HUES48 (cell line): ENCODE data around the gene BID.

Experiments
- H3K27ac ChIP-seq: one replicate; pipeline ENCODE4 v1.7.0; 2013; ENCODE audit warnings: low read depth, low read length, inconsistent platforms
- H3K27me3 ChIP-seq: 2 replicates; pipeline ENCODE4 v1.6.1; 2013; ENCODE audit warnings: mild to moderate bottlenecking, low read length; ENCODE audit not compliant: control insufficient read depth, insufficient read depth
- H3K36me3 ChIP-seq: 2 replicates; pipeline ENCODE4 v1.6.1; 2013; ENCODE audit warnings: low read length; ENCODE audit not compliant: control insufficient read depth, insufficient read depth
- H3K4me1 ChIP-seq: 2 replicates; pipeline ENCODE4 v1.6.1; 2013; ENCODE audit warnings: mild to moderate bottlenecking, low read length; ENCODE audit not compliant: control insufficient read depth, insufficient read depth
- H3K4me3 ChIP-seq: 2 replicates; pipeline ENCODE4 v1.5.1; 2013; ENCODE audit warnings: mild to moderate bottlenecking, low read depth, low read length
- H3K9ac ChIP-seq: 2 replicates; pipeline ENCODE4 v1.6.1; 2013; ENCODE audit warnings: mild to moderate bottlenecking, low read depth, low read length, moderate library complexity
- H3K9me3 ChIP-seq: 2 replicates; pipeline ENCODE4 v1.6.1; 2013; ENCODE audit warnings: low read length; ENCODE audit not compliant: control insufficient read depth, insufficient read depth

The BID gene

GRCh38 chr22:17814830-17815229 lies 40.6 kb upstream of the BID start:
- Histone ChIP-seq H3K27ac (no peak overlapping the region), H3K36me3 (peaks cover 29% of the 10 kb centered on the region), H3K27me3 (no peaks in the 10 kb centered on the region), H3K9me3 (no peaks in the 10 kb centered on the region), H3K4me3 (no peak overlapping the region), H3K4me1 (no peaks in the 10 kb centered on the region), H3K9ac (no peak overlapping the region)

GRCh38 chr22:17814084-17814483 lies 39.8 kb upstream of the BID start:
- Histone ChIP-seq H3K4me3 (no peak overlapping the region), H3K36me3 (peaks cover 35% of the 10 kb centered on the region), H3K27ac (no peak overlapping the region), H3K9me3 (no peaks in the 10 kb centered on the region), H3K9ac (no peak overlapping the region), H3K27me3 (no peaks in the 10 kb centered on the region), H3K4me1 (no peaks in the 10 kb centered on the region)

GRCh38 chr22:17811119-17811518 lies 36.9 kb upstream of the BID start:
- H3K9ac ChIP-seq: no peak overlapping the region
- H3K27ac ChIP-seq: no peak overlapping the region
- no peak overlapping the region for H3K4me3 ChIP-seq
- H3K4me1 ChIP-seq: no peaks in the 10 kb centered on the region
- no peaks in the 10 kb centered on the region for H3K27me3 ChIP-seq
- H3K9me3 ChIP-seq: no peaks in the 10 kb centered on the region
- H3K36me3 ChIP-seq: peaks cover 49% of the 10 kb centered on the region

GRCh38 chr22:17810570-17811116 lies 36.4 kb upstream of the BID start:
- Histone ChIP-seq H3K9ac (no peak overlapping the region), H3K27ac (no peak overlapping the region), H3K27me3 (no peaks in the 10 kb centered on the region), H3K4me3 (no peak overlapping the region), H3K4me1 (no peaks in the 10 kb centered on the region), H3K36me3 (peaks cover 47% of the 10 kb centered on the region), H3K9me3 (no peaks in the 10 kb centered on the region)

- H3K4me1 ChIP-seq: no peaks in the 10 kb centered on the region
- H3K27me3 ChIP-seq: no peaks in the 10 kb centered on the region
- no peak overlapping the region for H3K9ac ChIP-seq
- peaks cover 31% of the 10 kb centered on the region for H3K36me3 ChIP-seq
- H3K9me3 ChIP-seq: no peaks in the 10 kb centered on the region
- H3K4me3 ChIP-seq: no peak overlapping the region
- no peak overlapping the region for H3K27ac ChIP-seq
These were observed 34.6 kb upstream of the BID start for GRCh38 chr22:17808693-17809403.

- no peaks in the 10 kb centered on the region for H3K4me1 ChIP-seq
- no peaks in the 10 kb centered on the region for H3K27me3 ChIP-seq
- H3K9me3 ChIP-seq: no peaks in the 10 kb centered on the region
- H3K4me3 ChIP-seq: no peak overlapping the region
- H3K27ac ChIP-seq: no peak overlapping the region
- H3K36me3 ChIP-seq: peaks cover 31% of the 10 kb centered on the region
- H3K9ac ChIP-seq: no peak overlapping the region
These were observed 33.5 kb upstream of the BID start for GRCh38 chr22:17807578-17808410.

GRCh38 chr22:17807086-17807485 lies 32.8 kb upstream of the BID start:
- H3K9me3 ChIP-seq: no peaks in the 10 kb centered on the region
- H3K36me3 ChIP-seq: peaks cover 28% of the 10 kb centered on the region
- H3K4me3 ChIP-seq: no peak overlapping the region
- no peaks in the 10 kb centered on the region for H3K27me3 ChIP-seq
- H3K27ac ChIP-seq: no peak overlapping the region
- H3K4me1 ChIP-seq: no peaks in the 10 kb centered on the region
- no peak overlapping the region for H3K9ac ChIP-seq

- peaks cover 26% of the 10 kb centered on the region for H3K36me3 ChIP-seq
- H3K9ac ChIP-seq: no peak overlapping the region
- H3K4me1 ChIP-seq: no peaks in the 10 kb centered on the region
- H3K27ac ChIP-seq: no peak overlapping the region
- no peak overlapping the region for H3K4me3 ChIP-seq
- no peaks in the 10 kb centered on the region for H3K9me3 ChIP-seq
- H3K27me3 ChIP-seq: no peaks in the 10 kb centered on the region
These were observed 32.2 kb upstream of the BID start for GRCh38 chr22:17806437-17806836.

- H3K4me1 ChIP-seq: no peaks in the 10 kb centered on the region
- no peak overlapping the region for H3K4me3 ChIP-seq
- no peak overlapping the region for H3K9ac ChIP-seq
- no peaks in the 10 kb centered on the region for H3K27me3 ChIP-seq
- H3K27ac ChIP-seq: peak overlapping the region; percentile 53
- no peaks in the 10 kb centered on the region for H3K9me3 ChIP-seq
- H3K36me3 ChIP-seq: peaks cover 25% of the 10 kb centered on the region
These were observed 30.2 kb upstream of the BID start for GRCh38 chr22:17804331-17805080.

GRCh38 chr22:17803609-17804270 lies 29.5 kb upstream of the BID start:
- H3K27ac ChIP-seq: no peak overlapping the region
- H3K9ac ChIP-seq: no peak overlapping the region
- peaks cover 17% of the 10 kb centered on the region for H3K36me3 ChIP-seq
- H3K27me3 ChIP-seq: no peaks in the 10 kb centered on the region
- no peak overlapping the region for H3K4me3 ChIP-seq
- H3K4me1 ChIP-seq: no peaks in the 10 kb centered on the region
- no peaks in the 10 kb centered on the region for H3K9me3 ChIP-seq
